ENCODE results near the gene DNAH6.

The DNAH6 gene

DNA sequence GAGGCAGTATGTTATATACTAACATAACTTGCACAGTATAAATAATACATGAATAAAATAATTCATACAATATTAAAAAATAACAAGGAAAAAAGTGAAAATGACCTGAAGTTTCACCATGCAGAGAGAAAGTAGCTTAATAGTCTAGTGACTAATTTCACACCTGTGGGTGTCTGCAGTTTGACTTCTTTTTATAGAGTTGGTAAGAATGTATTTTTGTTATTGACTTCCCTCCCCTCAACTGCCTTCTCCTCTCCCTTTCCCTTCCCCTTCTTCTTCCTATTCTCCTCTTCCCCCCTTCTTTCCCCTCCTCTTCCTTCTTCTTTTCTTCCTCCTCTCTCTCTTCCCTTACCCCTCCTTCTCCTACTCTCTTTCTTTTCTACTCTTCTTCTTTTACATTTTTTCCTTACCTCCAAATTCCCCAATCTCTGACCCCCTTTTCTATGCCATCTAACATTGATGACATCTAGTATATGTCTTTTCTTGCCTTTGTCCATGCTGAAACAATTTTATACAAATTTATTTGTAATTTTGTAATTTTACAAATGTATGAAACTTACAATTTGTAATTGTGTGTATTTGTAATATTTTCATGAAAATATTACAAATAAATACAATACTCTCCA lies 3.1 kb downstream of the DNAH6 start:
- TF ChIP-seq, protein P1, sequence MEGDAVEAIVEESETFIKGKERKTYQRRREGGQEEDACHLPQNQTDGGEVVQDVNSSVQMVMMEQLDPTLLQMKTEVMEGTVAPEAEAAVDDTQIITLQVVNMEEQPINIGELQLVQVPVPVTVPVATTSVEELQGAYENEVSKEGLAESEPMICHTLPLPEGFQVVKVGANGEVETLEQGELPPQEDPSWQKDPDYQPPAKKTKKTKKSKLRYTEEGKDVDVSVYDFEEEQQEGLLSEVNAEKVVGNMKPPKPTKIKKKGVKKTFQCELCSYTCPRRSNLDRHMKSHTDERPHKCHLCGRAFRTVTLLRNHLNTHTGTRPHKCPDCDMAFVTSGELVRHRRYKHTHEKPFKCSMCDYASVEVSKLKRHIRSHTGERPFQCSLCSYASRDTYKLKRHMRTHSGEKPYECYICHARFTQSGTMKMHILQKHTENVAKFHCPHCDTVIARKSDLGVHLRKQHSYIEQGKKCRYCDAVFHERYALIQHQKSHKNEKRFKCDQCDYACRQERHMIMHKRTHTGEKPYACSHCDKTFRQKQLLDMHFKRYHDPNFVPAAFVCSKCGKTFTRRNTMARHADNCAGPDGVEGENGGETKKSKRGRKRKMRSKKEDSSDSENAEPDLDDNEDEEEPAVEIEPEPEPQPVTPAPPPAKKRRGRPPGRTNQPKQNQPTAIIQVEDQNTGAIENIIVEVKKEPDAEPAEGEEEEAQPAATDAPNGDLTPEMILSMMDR (IDR thresholded peaks at IDR 0.05; ENCODE audit: insufficient read depth, low read length, poor library complexity, severe bottlenecking): no peak
- H3K4me3 ChIP-seq (replicated peaks; ENCODE audit: low read depth, low read length): no peak overlapping the region
- DNase-seq (ENCODE audit: extremely low read depth, insufficient read length): no peak

DNA sequence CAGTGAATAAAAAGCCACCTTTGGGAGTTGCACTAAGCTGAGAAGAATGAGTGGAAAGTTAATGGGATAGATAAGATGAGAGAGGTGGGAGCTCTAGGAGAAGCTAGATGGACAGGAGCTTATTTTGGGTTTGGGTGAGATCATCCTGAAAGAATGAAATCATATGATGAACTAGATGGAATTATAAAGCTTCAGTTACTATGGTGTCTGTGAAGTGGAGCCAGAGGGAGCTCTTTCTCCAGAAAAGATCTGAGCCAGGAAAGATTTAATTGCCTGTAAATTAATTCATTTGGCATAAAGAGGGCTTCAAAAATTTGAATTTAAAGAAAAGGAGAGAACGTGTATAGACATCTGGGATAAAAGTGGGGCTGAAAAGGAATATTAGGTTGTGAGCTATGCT lies 10.3 kb downstream of the DNAH6 start:
- no peaks in the 10 kb centered on the region for H3K27me3 ChIP-seq (replicated peaks; ENCODE audit: control insufficient read depth, insufficient read depth, low read length)
- no peaks in the 10 kb centered on the region for H3K36me3 ChIP-seq (ENCODE audit: control insufficient read depth, insufficient read depth, low read length)
- no peak for DNase-seq (ENCODE audit: extremely low read depth, insufficient read length)
- TF ChIP-seq, protein P1 (IDR thresholded peaks at IDR 0.05; ENCODE audit: insufficient read depth, low read length, poor library complexity, severe bottlenecking): no peak
- no peak overlapping the region for H3K4me3 ChIP-seq (replicated peaks; ENCODE audit: low read depth, low read length)

More for the DNA sequence above, 3.1 kb downstream of the DNAH6 start:
- Histone ChIP-seq H3K27me3 (replicated peaks; ENCODE audit: control insufficient read depth, insufficient read depth, low read length) (no peaks in the 10 kb centered on the region; the same call in 1 of the 2 replicates), H3K36me3 (ENCODE audit: control insufficient read depth, insufficient read depth, low read length) (no peaks in the 10 kb centered on the region)

DNA sequence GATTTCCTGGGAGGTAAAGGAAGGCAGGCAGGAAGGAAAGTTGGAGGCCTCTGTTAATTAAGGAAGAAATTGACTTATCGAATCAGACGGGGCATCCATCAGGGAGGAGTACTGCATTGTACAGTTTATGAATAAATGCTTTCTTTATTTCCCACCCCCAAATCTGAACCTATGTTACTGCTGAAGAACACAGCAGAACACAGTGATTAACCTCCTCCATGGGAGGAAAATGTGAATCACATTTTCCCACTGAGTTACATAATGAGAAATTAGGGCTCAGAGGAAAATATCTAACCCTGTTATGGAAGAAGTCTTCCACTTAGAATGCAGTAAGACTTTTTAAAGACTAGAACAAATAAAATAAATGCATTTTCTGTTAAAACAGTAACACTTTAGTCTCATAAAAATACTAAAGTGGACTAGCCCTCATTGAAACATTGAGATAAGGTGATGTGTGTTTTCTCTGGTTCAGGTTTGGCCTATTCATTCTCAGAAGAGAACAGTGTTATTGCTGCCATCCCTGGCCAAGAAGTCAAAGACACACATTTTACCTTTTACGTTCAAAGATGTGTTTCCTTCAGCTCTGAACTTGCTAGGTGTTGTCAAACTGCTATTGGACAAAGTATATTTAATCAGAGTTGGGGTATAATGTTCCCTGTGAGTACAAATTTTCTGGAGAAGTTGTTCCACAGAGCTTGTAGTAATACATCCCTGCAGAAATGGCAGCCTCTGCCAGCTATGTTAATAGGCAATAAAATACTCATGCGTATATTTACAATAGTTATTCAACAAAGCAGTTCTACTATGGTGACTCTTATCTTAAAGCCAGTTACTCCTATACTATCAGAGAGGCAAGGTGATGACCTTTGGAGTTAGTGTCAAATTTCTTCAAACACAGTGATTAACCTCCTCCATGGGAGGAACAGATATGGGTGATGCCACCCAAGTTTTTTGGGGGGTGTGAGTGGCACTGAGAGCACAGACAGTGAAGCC lies 11.1 kb downstream of the DNAH6 start:
- TF ChIP-seq, protein P1 (IDR thresholded peaks at IDR 0.05; ENCODE audit: insufficient read depth, low read length, poor library complexity, severe bottlenecking): no peak
- Histone ChIP-seq H3K36me3 (ENCODE audit: control insufficient read depth, insufficient read depth, low read length) (no peaks in the 10 kb centered on the region), H3K4me3 (replicated peaks; ENCODE audit: low read depth, low read length) (no peak overlapping the region), H3K27me3 (replicated peaks; ENCODE audit: control insufficient read depth, insufficient read depth, low read length) (no peaks in the 10 kb centered on the region)
- DNase-seq (ENCODE audit: extremely low read depth, insufficient read length): no peak

DNA sequence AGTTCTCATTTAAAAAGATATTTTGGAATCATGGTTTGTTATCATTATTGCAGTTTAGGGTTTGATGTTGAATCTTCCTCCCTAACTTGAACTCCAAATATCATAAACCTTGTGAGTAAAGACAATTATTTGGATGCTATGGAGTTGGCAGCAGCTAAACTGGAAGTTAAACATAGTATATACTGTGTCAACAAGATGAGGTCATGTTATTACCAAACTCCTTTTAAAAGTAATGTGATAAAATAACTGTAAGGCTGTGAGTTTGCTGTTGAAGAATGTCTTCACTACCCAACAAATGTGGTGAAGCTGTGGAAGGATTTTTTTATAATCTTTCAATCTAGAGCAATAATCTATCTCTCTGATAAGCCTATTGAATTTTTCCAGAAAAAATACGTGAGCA lies 16.0 kb downstream of the DNAH6 start:
- DNase-seq (ENCODE audit: extremely low read depth, insufficient read length): no peak
- H3K36me3 ChIP-seq (ENCODE audit: control insufficient read depth, insufficient read depth, low read length): no peaks in the 10 kb centered on the region
- H3K27me3 ChIP-seq (replicated peaks; ENCODE audit: control insufficient read depth, insufficient read depth, low read length): no peaks in the 10 kb centered on the region
- TF ChIP-seq, protein P1 (IDR thresholded peaks at IDR 0.05; ENCODE audit: insufficient read depth, low read length, poor library complexity, severe bottlenecking): no peak
- H3K4me3 ChIP-seq (replicated peaks; ENCODE audit: low read depth, low read length): no peak overlapping the region

DNA sequence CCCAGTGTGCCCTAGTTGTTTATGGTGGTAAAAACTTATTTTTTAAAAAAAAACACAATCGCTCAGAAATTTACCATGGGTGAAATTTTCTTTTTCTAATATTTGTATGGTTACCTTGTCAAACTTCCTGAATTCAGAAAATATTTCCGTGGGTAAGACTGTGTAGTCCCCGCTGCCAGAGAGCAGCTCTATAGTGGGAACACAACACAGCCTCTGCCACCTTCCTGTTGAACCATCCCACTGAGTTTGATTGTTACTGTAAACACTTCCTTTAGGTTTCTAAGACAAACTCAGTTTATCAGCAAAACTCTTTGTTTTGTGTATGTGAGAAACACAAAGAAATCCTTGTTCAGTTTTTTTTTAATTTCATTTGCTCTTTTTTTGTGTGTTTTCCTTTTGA lies 17.9 kb downstream of the DNAH6 start:
- DNase-seq (ENCODE audit: extremely low read depth, insufficient read length): no peak
- TF ChIP-seq, protein P1 (IDR thresholded peaks at IDR 0.05; ENCODE audit: insufficient read depth, low read length, poor library complexity, severe bottlenecking): no peak
- Histone ChIP-seq H3K4me3 (replicated peaks; ENCODE audit: low read depth, low read length) (no peak overlapping the region), H3K27me3 (replicated peaks; ENCODE audit: control insufficient read depth, insufficient read depth, low read length) (no peaks in the 10 kb centered on the region), H3K36me3 (ENCODE audit: control insufficient read depth, insufficient read depth, low read length) (no peaks in the 10 kb centered on the region)

Data from GM06990 (cell line).